Measurements from ENCODE around the gene FOXC2.

DNA sequence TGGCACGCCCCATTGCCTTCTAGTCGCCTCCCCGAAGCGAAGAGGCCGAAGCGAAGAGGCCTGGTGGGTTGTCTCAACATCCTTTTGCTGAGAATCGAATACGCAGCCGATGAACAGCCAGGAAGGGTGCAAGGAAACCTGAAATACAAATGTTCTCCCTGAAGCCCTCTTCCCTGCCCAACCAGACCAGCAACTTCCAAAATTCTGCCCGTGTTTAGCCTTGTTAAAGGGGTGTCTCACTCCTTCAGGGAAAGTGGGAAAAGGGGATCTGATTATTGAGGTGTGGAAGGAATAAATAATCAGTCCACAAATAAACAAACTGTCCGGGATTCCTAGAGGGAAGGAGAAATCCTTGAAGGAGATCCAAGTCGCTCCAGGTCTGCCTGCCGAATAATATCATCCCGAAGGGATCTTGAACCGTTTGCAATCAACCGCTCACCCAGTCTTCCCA lies 1.4 kb upstream of the FOXC2 start:
- TF ChIP-seq, protein P1, sequence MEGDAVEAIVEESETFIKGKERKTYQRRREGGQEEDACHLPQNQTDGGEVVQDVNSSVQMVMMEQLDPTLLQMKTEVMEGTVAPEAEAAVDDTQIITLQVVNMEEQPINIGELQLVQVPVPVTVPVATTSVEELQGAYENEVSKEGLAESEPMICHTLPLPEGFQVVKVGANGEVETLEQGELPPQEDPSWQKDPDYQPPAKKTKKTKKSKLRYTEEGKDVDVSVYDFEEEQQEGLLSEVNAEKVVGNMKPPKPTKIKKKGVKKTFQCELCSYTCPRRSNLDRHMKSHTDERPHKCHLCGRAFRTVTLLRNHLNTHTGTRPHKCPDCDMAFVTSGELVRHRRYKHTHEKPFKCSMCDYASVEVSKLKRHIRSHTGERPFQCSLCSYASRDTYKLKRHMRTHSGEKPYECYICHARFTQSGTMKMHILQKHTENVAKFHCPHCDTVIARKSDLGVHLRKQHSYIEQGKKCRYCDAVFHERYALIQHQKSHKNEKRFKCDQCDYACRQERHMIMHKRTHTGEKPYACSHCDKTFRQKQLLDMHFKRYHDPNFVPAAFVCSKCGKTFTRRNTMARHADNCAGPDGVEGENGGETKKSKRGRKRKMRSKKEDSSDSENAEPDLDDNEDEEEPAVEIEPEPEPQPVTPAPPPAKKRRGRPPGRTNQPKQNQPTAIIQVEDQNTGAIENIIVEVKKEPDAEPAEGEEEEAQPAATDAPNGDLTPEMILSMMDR (IDR thresholded peaks at IDR 0.05), result no peak
- TF ChIP-seq POLR2AphosphoS5 (IDR thresholded peaks at IDR 0.05; ENCODE audit: low read depth, low read length), result no peak
- no peak for TF ChIP-seq SIN3A (IDR thresholded peaks at IDR 0.05; ENCODE audit: borderline replicate concordance, insufficient read depth, low read depth, low read length)
- TF ChIP-seq, protein P2, sequence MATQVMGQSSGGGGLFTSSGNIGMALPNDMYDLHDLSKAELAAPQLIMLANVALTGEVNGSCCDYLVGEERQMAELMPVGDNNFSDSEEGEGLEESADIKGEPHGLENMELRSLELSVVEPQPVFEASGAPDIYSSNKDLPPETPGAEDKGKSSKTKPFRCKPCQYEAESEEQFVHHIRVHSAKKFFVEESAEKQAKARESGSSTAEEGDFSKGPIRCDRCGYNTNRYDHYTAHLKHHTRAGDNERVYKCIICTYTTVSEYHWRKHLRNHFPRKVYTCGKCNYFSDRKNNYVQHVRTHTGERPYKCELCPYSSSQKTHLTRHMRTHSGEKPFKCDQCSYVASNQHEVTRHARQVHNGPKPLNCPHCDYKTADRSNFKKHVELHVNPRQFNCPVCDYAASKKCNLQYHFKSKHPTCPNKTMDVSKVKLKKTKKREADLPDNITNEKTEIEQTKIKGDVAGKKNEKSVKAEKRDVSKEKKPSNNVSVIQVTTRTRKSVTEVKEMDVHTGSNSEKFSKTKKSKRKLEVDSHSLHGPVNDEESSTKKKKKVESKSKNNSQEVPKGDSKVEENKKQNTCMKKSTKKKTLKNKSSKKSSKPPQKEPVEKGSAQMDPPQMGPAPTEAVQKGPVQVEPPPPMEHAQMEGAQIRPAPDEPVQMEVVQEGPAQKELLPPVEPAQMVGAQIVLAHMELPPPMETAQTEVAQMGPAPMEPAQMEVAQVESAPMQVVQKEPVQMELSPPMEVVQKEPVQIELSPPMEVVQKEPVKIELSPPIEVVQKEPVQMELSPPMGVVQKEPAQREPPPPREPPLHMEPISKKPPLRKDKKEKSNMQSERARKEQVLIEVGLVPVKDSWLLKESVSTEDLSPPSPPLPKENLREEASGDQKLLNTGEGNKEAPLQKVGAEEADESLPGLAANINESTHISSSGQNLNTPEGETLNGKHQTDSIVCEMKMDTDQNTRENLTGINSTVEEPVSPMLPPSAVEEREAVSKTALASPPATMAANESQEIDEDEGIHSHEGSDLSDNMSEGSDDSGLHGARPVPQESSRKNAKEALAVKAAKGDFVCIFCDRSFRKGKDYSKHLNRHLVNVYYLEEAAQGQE (IDR thresholded peaks at IDR 0.05; ENCODE audit: insufficient read depth in 1 of 2, low read depth in 2 of 2, low read length in 1 of 2), result no peak

All from Panc1 (cell line).